H1 (cell line): ENCODE data around the gene PPP1R15B. TPM values are rescaled to one million over a fixed set of nuclear protein-coding genes. Genes with fewer than 3 reads are reported as not detected.

Source experiments
- CTCF ChIA-PET: fragments of 300-600 bp; sonication (Branson Sonifier 250); formaldehyde crosslinking; loops from one replicate; lab custom pipeline; 2021; ENCODE audit not compliant: partially characterized antibody; lab: Charles Lee
- POLR2A ChIA-PET: fragments of 300-600 bp; sonication (Branson Sonifier 250); formaldehyde crosslinking; loops from one replicate; lab custom pipeline; 2021; ENCODE audit warnings: inconsistent platforms; ENCODE audit not compliant: partially characterized antibody; lab: Charles Lee
- DNase-seq, 2 experiments: peaks; one replicate each; pipeline versions ENCODE4 v3.0.0 to v3.0.0-alpha.2; 2010 to 2022; ENCODE audit warnings: low spot score in 2 of 2, low read depth in 1 of 2, mixed read lengths in 1 of 2
- FAIRE-seq: peaks from 2 replicates; lab custom pipeline; 2011; peaks lifted over from hg19 to GRCh38; lab: Jason Lieb, UNC
- H2AFZ ChIP-seq: 2 replicates; pipeline ENCODE4 v1.8.1; 2012; ENCODE audit warnings: low read length, inconsistent platforms
- H2AK5ac ChIP-seq: 2 replicates; pipeline ENCODE4 v1.6.1; 2013; ENCODE audit warnings: low read depth, low read length
- H2BK120ac ChIP-seq: replicated peaks from 2 replicates; pipeline ENCODE3; 2013; ENCODE audit warnings: low read depth, low read length, inconsistent platforms
- H2BK12ac ChIP-seq: 2 replicates; pipeline ENCODE4 v1.6.1; 2013; ENCODE audit warnings: low read depth, low read length
- H2BK15ac ChIP-seq: 2 replicates; pipeline ENCODE4 v1.6.1; 2013; ENCODE audit warnings: low read length
- H2BK20ac ChIP-seq: 2 replicates; pipeline ENCODE4 v1.6.1; 2013; ENCODE audit warnings: low read length
- H2BK5ac ChIP-seq: 2 replicates; pipeline ENCODE4 v1.6.1; 2013; ENCODE audit warnings: low read depth, low read length
- H3K14ac ChIP-seq: 2 replicates; pipeline ENCODE4 v1.6.1; 2013; ENCODE audit warnings: inconsistent platforms; ENCODE audit not compliant: insufficient read length
- H3K18ac ChIP-seq: 2 replicates; pipeline ENCODE4 v1.6.1; 2013; ENCODE audit warnings: low read length; ENCODE audit errors: extremely low read depth
- H3K23ac ChIP-seq: 2 replicates; pipeline ENCODE4 v1.6.1; 2013; ENCODE audit warnings: inconsistent platforms; ENCODE audit not compliant: insufficient read length
- H3K23me2 ChIP-seq: 2 replicates; pipeline ENCODE4 v1.6.1; 2013; ENCODE audit warnings: low read depth, low read length
- H3K27ac ChIP-seq: 2 replicates; pipeline ENCODE4 v1.6.1; 2011; ENCODE audit warnings: low read depth, low read length, inconsistent platforms
- H3K27me3 ChIP-seq, 4 experiments: replicated peaks in 1 of 4; 1 replicate in 1 of 4; 2 replicates in 3 of 4; pipeline versions ENCODE4 v1.6.1 to v1.8.1; 2011 to 2013; ENCODE audit warnings: low read length in 3 of 4, mild to moderate bottlenecking in 3 of 4, inconsistent platforms in 2 of 4, mixed read lengths in 2 of 4, moderate library complexity in 1 of 4; ENCODE audit not compliant: control insufficient read depth in 3 of 4, insufficient read depth in 3 of 4; ENCODE audit errors: extremely low read depth in 1 of 4
- H3K36me3 ChIP-seq, 4 experiments: 2 replicates each; pipeline versions ENCODE4 v1.6.1 to v1.8.1; 2011 to 2013; ENCODE audit warnings: mild to moderate bottlenecking in 4 of 4, low read length in 3 of 4, moderate library complexity in 2 of 4, control low read depth in 1 of 4, inconsistent platforms in 1 of 4; ENCODE audit not compliant: insufficient read depth in 4 of 4, control insufficient read depth in 2 of 4
- H3K4ac ChIP-seq: replicated peaks from 2 replicates; pipeline ENCODE3; 2013; ENCODE audit warnings: low read length, low read depth, mixed read lengths, inconsistent platforms; ENCODE audit not compliant: insufficient read length
- H3K4me1 ChIP-seq, 4 experiments: replicated peaks in 1 of 4; 1 replicate in 1 of 4; 2 replicates in 3 of 4; pipeline versions ENCODE4 v1.6.1 to v1.8.1; 2011 to 2013; ENCODE audit warnings: low read length in 3 of 4, inconsistent platforms in 2 of 4, mixed read lengths in 1 of 4; ENCODE audit not compliant: insufficient read depth in 4 of 4, control insufficient read depth in 3 of 4
- H3K4me2 ChIP-seq, 2 experiments: 2 replicates each; pipeline versions ENCODE4 v1.6.1 to v1.8.1; 2011 to 2013; ENCODE audit warnings: low read depth in 2 of 2, low read length in 2 of 2, control low read depth in 1 of 2, inconsistent platforms in 1 of 2, mild to moderate bottlenecking in 1 of 2; ENCODE audit not compliant: insufficient read depth in 1 of 2
- H3K4me3 ChIP-seq, 4 experiments: fragments of 200-600, 300-600 bp in 1 of 4; sonication (generic), shearing (Covaris generic), sonication (Bioruptor Twin) in 1 of 4; 2 replicates each; pipeline versions ENCODE4 v1.5.1 to v1.8.1; 2011 to 2016; ENCODE audit warnings: low read length in 4 of 4, low read depth in 3 of 4, control low read depth in 2 of 4, inconsistent platforms in 2 of 4, mild to moderate bottlenecking in 2 of 4, mixed read lengths in 1 of 4, moderate library complexity in 1 of 4; ENCODE audit not compliant: insufficient read depth in 2 of 4; ENCODE audit errors: extremely low read depth in 1 of 4
- H3K56ac ChIP-seq: replicated peaks from 2 replicates; pipeline ENCODE3; 2013; ENCODE audit warnings: low read depth, mild to moderate bottlenecking, mixed read lengths, low read length, inconsistent platforms; ENCODE audit not compliant: insufficient read length
- H3K79me1 ChIP-seq: 2 replicates; pipeline ENCODE4 v1.6.1; 2013; ENCODE audit warnings: low read depth, low read length, control low read depth
- H3K79me2 ChIP-seq, 2 experiments: 2 replicates each; pipeline versions ENCODE4 v1.6.1 to v1.8.1; 2012 to 2013; ENCODE audit warnings: low read length in 2 of 2, mild to moderate bottlenecking in 2 of 2, inconsistent platforms in 1 of 2; ENCODE audit not compliant: insufficient read depth in 2 of 2, control insufficient read depth in 1 of 2
- H3K9ac ChIP-seq, 4 experiments: replicated peaks in 1 of 4; 1 replicate in 1 of 4; 2 replicates in 3 of 4; pipeline versions ENCODE4 v1.6.1 to v1.8.1; 2011 to 2013; ENCODE audit warnings: low read depth in 3 of 4, low read length in 3 of 4, control low read depth in 2 of 4, mild to moderate bottlenecking in 2 of 4, moderate library complexity in 2 of 4, inconsistent platforms in 1 of 4; ENCODE audit errors: extremely low read depth in 1 of 4
- H3K9me3 ChIP-seq, 2 experiments: 2 replicates each; pipeline versions ENCODE4 v1.6.1 to v1.8.1; 2012 to 2013; ENCODE audit warnings: mild to moderate bottlenecking in 2 of 2, moderate library complexity in 2 of 2, control low read depth in 1 of 2, inconsistent platforms in 1 of 2, low read depth in 1 of 2, low read length in 1 of 2, mixed read lengths in 1 of 2; ENCODE audit not compliant: insufficient read depth in 2 of 2
- H4K20me1 ChIP-seq, 2 experiments: replicated peaks in 1 of 2; 2 replicates each; pipeline versions ENCODE3 to v1.8.1; 2011 to 2013; ENCODE audit warnings: inconsistent platforms in 2 of 2, low read length in 2 of 2, mild to moderate bottlenecking in 1 of 2; ENCODE audit not compliant: insufficient read depth in 2 of 2, control insufficient read depth in 1 of 2
- H4K5ac ChIP-seq: 2 replicates; pipeline ENCODE4 v1.6.1; 2013; ENCODE audit warnings: low read length, low read depth, mixed read lengths, inconsistent platforms; ENCODE audit not compliant: insufficient read length
- H4K8ac ChIP-seq: 2 replicates; pipeline ENCODE4 v1.8.0; 2013; ENCODE audit warnings: mild to moderate bottlenecking, moderate library complexity, low read length, inconsistent platforms; ENCODE audit not compliant: insufficient read depth; ENCODE audit errors: extremely low read depth
- H4K91ac ChIP-seq: replicated peaks from 2 replicates; pipeline ENCODE3; 2013; ENCODE audit warnings: low read length, mixed read lengths, inconsistent platforms; ENCODE audit not compliant: insufficient read length
- BRCA1 ChIP-seq: IDR thresholded peaks from 2 replicates; pipeline ENCODE4 v1.6.1; 2012; ENCODE audit warnings: low read depth, low read length, improper control_type of control experiment
- CBX8 ChIP-seq: fragments of 300-800, 300-1000 bp; sonication (generic); IDR thresholded peaks from 2 replicates; pipeline ENCODE4 v1.7.1; 2016; ENCODE audit warnings: low read depth, low read length, borderline replicate concordance
- EZH2 ChIP-seq: fragments of 200-600 bp; sonication (generic); IDR thresholded peaks from 2 replicates; pipeline ENCODE4 v1.7.1; 2012; ENCODE audit warnings: low read depth, mild to moderate bottlenecking, moderate library complexity, low read length, inconsistent platforms; ENCODE audit not compliant: severe bottlenecking
- GABPA ChIP-seq: IDR thresholded peaks from 2 replicates; pipeline ENCODE4 v1.6.1; 2011; ENCODE audit warnings: mild to moderate bottlenecking, low read length, moderate library complexity, borderline replicate concordance; ENCODE audit not compliant: insufficient read depth
- MAFK ChIP-seq: IDR thresholded peaks from 2 replicates; pipeline ENCODE4 v1.6.1; 2012; ENCODE audit warnings: low read depth, mild to moderate bottlenecking, improper control_type of control experiment, low read length
- PHF8 ChIP-seq: fragments of 200-600 bp; sonication (generic); conservative IDR thresholded peaks from 2 replicates; pipeline ENCODE4 v1.7.1; 2012; ENCODE audit warnings: low read depth, mild to moderate bottlenecking, inconsistent platforms, low read length, moderate library complexity
- SAP30 ChIP-seq: fragments of 300-600 bp; sonication (generic); IDR thresholded peaks from 2 replicates; pipeline ENCODE4 v1.7.1; 2012; ENCODE audit warnings: low read length, moderate library complexity, mild to moderate bottlenecking, inconsistent platforms; ENCODE audit not compliant: insufficient read depth, insufficient replicate concordance
- SUZ12 ChIP-seq: fragments of 200-600 bp; sonication (generic); IDR thresholded peaks from 2 replicates; pipeline ENCODE4 v1.6.1; 2012; ENCODE audit warnings: mild to moderate bottlenecking, inconsistent platforms, low read length, moderate library complexity, mixed read lengths
- ZNF274 ChIP-seq: IDR thresholded peaks from 2 replicates; pipeline ENCODE4 v1.7.0; 2012; ENCODE audit warnings: low read length, borderline replicate concordance; ENCODE audit errors: extremely low read depth
- WGBS, 2 experiments: shearing (Covaris generic) in 1 of 2; methylation state at CpG; one replicate each; pipeline versions ENCODE4 v1.1.6 to v1.1.7; 2013 to 2015; ENCODE audit warnings: low lambda C conversion rate in 2 of 2, mixed read lengths in 2 of 2, inconsistent platforms in 1 of 2, low coverage in 1 of 2, missing lambda C conversion rate in 1 of 2; ENCODE audit not compliant: insufficient replicate concordance in 2 of 2, insufficient coverage in 1 of 2, insufficient read length in 1 of 2; ENCODE audit errors: extremely low coverage in 1 of 2, missing lambda C conversion rate in 1 of 2; 5-methylcytosine and 5-hydroxymethylcytosine counted together
- polyA plus RNA-seq, 7 experiments: library from polyadenylated mRNA; depleted of rRNA in 3 of 7; stranded (reverse) in 5 of 7; unstranded in 2 of 7; fragments of >200 nt in 5 of 7; fragments of 200-250 nt in 2 of 7; gene quantifications; 1 replicate in 5 of 7; 2 replicates in 1 of 7; 4 replicates in 1 of 7; pipeline versions ENCODE4 v1.2.1 to v1.2.3, GENCODE V29; 2011 to 2013; ENCODE audit warnings: missing spikeins in 2 of 7, mixed read lengths in 2 of 7
- total RNA-seq: library from RNA; stranded (reverse); fragmentation: NEBNext Ultra II Directional; extraction: Animal tissue kit (Norgen Biotek cat#: 25700); gene quantifications from 2 replicates; pipeline ENCODE4 v1.2.1, GENCODE V29; 2021

The PPP1R15B gene
- total and polyA plus RNA-seq, 2 of the 8 experiments (the other 6 are each of a cell fraction or from before 2014, with no cell fraction given) = 14.4 to 72.2 TPM

DNA sequence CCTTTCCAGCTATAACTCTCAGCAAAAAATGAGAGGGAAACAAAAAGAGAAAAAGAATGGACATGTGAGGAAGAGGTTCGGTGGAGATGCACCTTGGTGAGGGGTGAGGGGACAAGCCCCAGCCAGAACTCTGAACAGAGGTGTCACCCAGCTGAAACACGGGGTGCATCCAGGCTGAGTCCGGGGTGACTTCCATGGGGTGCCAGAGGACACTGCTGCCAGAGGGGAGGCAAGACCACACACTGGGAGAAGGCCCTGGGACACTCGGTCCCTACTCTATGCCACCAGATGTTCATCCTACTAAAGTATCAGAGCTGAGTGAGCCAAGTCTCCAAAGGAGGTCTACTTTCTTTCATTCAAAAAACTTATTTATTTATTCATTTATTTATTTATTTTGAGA, 36.1 kb upstream of the PPP1R15B start:
- no peaks in the 10 kb centered on the region for H3K27me3 ChIP-seq

More for the DNA sequence above, 36.1 kb upstream of the PPP1R15B start:
- Histone ChIP-seq H3K36me3 (peaks cover 2 to 13% (median 6%) of the 10 kb centered on the region in 4 experiments; a peak in 4 of 8 replicates), H2BK5ac (no peak overlapping the region), H4K91ac (no peak overlapping the region), H2BK20ac (no peak overlapping the region), H3K4me2 (no peak overlapping the region), H4K8ac (no peak overlapping the region), H3K9me3 (no peaks in the 10 kb centered on the region), H3K14ac (no peak overlapping the region), H3K4me1 (peaks cover 0 to 13% (median 7%) of the 10 kb centered on the region in 4 experiments; a peak in 6 of 7 replicates), H3K4me3 (no peak overlapping the region), H3K23ac (no peak overlapping the region), H2BK15ac (no peak overlapping the region), H3K23me2 (no peaks in the 10 kb centered on the region), H3K27ac (no peak overlapping the region), H2AFZ (no peak overlapping the region), H4K20me1 (peaks cover 0 to 2% of the 10 kb centered on the region in 2 experiments), H4K5ac (no peak overlapping the region), H2BK120ac (no peak overlapping the region), H3K4ac (no peak overlapping the region), H3K79me2 (no peaks in the 10 kb centered on the region), H2AK5ac (no peak overlapping the region), H2BK12ac (no peak overlapping the region), H3K79me1 (no peaks in the 10 kb centered on the region), H3K18ac (no peak overlapping the region), H3K9ac (no peak overlapping the region), H3K56ac (no peak overlapping the region)
- no peak for FAIRE-seq
- WGBS, 2 experiments = 79% methylated on average over 4 of the region's 4 CpGs; no CpG with 5 or more reads in 1 of the 2 experiments
- no peak for DNase-seq
- ChIA-PET POLR2A (interaction anchor here (1.9 to 3.4 kb wide), 4 partner anchors 46 to 68 kb away, joined by 6 to 28 read pairs (median 14); partner anchors contain the start of genes MDM4 and PIK3C2B), CTCF (interaction anchor here (0.9 to 47.3 kb wide), 11 partner anchors 11 to 599 kb away, joined by 3 to 2124 read pairs (median 8); partner anchors contain the start of genes MDM4 and PIK3C2B)
- TF ChIP-seq BRCA1 (no peak), CBX8 (no peak), MAFK (no peak), ZNF274 (no peak), GABPA (no peak), PHF8 (no peak), EZH2 (no peak), SAP30 (no peak), SUZ12 (peak; percentile 3; the same call in 1 of the 2 replicates)
